Cardiac fibroblast (primary cell): ENCODE data around the gene PRR23E.

Experiments used
- DNase-seq, 2 donors: peaks; one replicate each; pipeline versions ENCODE4 v3.0.0 to v3.0.0-alpha.2; 2010; ENCODE audit warnings: low read depth in 2 of 2
- H3K4me3 ChIP-seq, 2 donors: replicated peaks in 1 of 2; 1 replicate in 1 of 2; 2 replicates in 1 of 2; pipeline ENCODE4 v1.5.1; 2011; ENCODE audit warnings: low read depth in 2 of 2, low read length in 2 of 2, mild to moderate bottlenecking in 2 of 2, moderate library complexity in 1 of 2
- TF ChIP-seq, protein P1 (sequence below): IDR thresholded peaks from one replicate; pipeline ENCODE4 v1.5.1; 2011; ENCODE audit warnings: low read depth, mild to moderate bottlenecking, low read length, inconsistent platforms

The PRR23E gene

DNA sequence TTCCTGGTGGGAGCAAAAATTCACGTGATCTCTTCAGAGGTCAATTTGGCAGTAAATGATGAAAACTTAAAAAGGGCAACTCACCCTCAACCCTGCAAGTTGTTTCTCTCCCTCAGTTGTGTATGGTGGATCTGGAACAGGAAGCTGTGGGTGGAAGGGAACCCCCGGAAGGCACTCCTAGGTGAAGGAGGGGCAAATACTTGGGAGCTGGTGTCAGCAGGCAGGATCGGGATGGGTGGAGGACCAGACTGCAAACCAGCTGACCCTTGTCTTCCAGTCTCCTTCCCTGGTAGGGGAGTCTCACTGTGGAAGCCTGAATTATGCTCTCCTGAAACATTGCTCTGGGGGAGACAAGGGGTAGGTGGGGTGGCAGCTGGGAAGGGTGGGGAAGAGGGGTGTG lies 33.5 kb downstream of the PRR23E start:
- no peak overlapping the region for H3K4me3 ChIP-seq
- no peak for DNase-seq
- TF ChIP-seq, protein P1, sequence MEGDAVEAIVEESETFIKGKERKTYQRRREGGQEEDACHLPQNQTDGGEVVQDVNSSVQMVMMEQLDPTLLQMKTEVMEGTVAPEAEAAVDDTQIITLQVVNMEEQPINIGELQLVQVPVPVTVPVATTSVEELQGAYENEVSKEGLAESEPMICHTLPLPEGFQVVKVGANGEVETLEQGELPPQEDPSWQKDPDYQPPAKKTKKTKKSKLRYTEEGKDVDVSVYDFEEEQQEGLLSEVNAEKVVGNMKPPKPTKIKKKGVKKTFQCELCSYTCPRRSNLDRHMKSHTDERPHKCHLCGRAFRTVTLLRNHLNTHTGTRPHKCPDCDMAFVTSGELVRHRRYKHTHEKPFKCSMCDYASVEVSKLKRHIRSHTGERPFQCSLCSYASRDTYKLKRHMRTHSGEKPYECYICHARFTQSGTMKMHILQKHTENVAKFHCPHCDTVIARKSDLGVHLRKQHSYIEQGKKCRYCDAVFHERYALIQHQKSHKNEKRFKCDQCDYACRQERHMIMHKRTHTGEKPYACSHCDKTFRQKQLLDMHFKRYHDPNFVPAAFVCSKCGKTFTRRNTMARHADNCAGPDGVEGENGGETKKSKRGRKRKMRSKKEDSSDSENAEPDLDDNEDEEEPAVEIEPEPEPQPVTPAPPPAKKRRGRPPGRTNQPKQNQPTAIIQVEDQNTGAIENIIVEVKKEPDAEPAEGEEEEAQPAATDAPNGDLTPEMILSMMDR = no peak

DNA sequence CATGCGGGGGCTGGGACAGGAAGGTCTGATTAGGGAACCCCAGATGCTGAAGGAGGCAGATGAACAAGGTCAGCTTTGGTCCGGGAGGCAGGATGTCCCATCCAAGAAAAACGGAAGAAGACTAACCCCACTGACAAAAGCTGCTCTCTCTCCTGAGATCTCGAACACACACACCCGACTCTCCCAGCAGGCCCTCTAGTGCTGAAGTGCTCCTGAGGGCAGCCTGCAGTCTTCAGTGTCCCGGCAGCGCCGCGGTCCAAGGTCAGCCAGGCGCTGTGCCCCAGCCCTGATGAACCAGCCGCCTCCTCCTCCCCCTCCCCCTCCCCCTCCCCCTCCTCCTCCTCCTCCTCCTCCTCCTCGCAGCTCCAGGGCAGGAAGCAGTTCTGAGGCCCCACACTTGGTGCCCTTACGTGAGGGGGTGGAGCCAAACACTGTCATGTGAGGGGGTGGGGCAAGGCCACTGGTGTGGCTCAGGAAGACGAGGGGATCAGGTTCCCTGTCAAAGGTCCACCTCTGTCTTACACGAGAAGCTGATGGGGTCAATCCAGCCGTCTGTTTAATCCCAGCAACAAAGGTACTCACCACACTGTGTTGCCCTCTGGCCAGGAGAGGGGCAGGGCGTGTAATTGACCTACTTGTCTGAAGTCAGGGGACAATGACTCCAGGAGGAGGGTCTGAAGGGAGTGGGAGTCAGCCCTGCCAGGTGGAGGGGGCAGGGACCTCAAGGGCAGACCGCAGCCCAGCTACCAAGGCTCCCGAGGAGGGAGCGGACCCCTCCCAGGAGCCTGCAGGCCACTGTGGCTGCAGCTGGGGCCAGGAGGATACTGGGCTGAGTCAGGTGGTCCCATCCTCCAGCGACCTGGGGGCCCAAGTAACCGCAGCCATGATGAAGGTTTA lies 34.3 kb downstream of the PRR23E start:
- TF ChIP-seq, protein P1 = no peak
- DNase-seq = no peak
- no peak overlapping the region for H3K4me3 ChIP-seq

DNA sequence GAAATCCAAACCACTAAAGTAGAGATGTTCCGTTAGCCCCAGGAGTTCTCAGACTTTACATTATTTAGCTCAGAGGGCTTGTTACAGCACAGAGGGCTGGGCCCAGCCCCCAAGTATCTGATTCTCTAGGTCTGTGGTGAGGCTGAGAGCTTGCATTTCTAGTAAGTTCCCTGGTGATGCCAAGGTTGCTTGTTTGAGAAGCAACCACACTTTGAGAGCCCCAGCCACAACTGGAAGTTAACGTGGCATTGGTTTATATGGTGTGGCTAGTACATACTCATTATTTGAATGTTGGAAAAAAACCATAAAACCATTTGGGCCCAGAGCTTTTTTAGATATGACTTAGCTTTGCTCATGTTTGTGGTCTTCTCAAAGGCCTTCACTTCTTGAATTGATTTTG lies 35.9 kb downstream of the PRR23E start:
- TF ChIP-seq, protein P1 = no peak
- DNase-seq = no peak

DNA sequence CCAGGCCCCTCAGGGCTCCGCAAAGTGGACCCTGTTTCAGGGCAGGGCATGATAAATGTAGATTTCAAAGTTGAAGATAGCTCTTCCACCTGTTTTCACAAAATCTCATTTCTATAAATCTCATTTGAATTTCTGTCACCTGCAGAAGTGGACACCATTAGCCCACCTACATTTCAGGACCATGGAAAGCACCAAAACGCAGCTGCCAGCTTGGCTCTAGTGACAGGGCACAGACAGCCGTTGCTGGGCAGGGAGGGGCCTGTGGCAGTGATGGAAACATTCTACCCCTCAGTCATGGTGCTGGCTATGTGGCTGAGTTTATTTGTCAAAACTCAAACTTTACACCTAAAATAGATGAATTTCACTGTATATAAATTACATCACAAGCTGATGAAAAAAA lies 40.4 kb downstream of the PRR23E start:
- peak in 1 of 2 donors; percentile 7 for DNase-seq
- no peak overlapping the region for H3K4me3 ChIP-seq
- TF ChIP-seq, protein P1 = no peak

More for the DNA sequence above, 35.9 kb downstream of the PRR23E start:
- H3K4me3 ChIP-seq = no peak overlapping the region

DNA sequence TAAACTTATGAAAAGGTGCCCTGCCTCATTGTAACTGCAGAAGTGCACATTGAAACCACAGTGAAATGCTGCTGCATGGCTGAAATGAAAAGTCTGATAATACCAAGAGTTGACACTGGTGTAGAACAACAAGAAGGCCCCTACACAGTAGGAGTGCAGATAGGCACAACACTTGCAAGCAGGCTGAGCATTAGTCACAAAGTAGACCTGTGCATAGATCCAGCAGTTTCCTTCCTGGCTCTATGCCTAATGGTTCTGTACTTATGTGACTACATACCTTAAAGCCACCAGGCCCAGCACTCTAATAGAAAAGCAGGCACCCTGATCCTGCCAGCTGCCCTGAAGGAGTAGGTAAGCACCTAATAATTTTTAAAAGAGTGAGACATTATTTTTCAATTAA lies 41.8 kb downstream of the PRR23E start:
- no peak for DNase-seq
- TF ChIP-seq, protein P1 = no peak
- no peak overlapping the region for H3K4me3 ChIP-seq

DNA sequence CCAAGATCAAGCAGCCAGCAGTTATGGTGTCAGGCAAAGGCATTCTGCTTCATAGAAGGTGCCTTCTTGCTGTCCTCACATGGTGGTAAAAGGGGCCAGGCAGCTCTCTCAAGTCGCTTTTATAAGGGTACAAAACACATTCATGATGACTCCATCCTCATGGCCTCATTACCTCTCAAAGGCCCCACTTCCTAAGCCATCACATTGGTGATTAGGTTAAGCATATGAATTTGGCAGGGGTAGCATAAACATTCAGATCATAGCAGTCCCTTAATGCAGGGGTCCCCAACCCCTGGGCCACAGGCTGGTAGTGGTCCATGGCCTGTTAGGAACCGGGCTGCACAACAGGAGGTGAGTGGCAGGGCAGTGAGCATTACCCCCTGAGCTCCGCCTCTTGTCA lies 42.8 kb downstream of the PRR23E start:
- no peak for DNase-seq
- H3K4me3 ChIP-seq = no peak overlapping the region
- TF ChIP-seq, protein P1 = no peak
